Inferior parietal cortex (tissue), 1 donor: ENCODE measurements around the gene MYOZ3.
A peak's percentile ranks its signal among the peaks of the same experiment; 100 is the strongest.

ENCODE experiments used
- DNase-seq: peaks from one replicate; pipeline ENCODE4 v3.0.0-alpha.2; 2016; ENCODE audit errors: extremely low spot score

MYOZ3 gene

GRCh38 chr5:150642991-150643710 lies 17.9 kb upstream of the MYOZ3 start:
- no peak for DNase-seq

DNA sequence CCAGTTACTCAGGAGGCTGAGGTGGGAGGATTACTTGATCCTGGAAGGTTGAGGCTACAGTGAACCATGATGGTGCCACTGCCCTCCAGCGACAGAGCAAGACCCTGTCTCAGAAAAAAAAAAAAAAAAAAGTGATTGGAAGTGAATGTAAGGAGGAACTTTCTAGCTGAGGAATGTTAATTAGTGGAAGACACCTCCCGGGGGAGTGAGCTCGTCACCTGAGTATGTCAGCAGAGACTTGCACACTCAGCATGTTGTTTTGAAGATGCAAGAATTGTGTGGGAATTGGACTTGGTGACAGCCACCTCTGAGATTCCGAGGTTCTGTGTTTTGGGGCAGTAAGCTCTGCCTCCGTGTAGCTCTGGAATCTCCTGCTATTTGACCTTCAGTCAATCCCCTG lies 17.0 kb upstream of the MYOZ3 start:
- DNase-seq: no peak

GRCh38 chr5:150644514-150644913 lies 16.5 kb upstream of the MYOZ3 start:
- DNase-seq: no peak

DNA sequence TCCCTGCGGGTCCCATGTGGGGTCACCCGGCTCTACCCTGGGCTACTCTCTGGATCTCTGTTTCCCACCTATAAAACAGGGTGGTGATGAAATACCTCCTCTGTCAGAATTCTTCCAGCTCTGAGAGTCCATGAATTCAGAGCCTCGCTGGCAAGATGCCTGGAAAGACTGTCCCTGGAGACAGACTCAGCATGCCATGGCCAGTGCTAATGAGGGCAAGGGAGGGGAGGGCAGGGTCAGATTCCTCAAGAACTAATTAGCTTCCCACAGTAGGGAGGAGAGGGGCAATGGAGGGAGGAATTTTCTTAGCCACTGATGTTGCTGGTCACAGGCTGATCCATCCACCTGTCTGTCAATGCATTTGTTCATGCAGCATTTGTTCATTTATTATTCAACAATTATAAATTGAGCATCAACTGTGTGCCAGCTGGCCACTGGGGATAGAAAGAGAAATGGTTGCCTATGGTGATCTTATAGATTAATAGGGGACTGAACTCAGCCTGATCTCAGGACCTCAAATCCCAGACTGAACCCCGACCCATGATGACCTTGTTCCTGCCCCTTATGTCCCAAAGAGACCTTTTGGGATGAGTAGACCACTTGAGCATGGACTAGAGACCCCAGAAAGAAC lies 15.9 kb upstream of the MYOZ3 start:
- DNase-seq: no peak

DNA sequence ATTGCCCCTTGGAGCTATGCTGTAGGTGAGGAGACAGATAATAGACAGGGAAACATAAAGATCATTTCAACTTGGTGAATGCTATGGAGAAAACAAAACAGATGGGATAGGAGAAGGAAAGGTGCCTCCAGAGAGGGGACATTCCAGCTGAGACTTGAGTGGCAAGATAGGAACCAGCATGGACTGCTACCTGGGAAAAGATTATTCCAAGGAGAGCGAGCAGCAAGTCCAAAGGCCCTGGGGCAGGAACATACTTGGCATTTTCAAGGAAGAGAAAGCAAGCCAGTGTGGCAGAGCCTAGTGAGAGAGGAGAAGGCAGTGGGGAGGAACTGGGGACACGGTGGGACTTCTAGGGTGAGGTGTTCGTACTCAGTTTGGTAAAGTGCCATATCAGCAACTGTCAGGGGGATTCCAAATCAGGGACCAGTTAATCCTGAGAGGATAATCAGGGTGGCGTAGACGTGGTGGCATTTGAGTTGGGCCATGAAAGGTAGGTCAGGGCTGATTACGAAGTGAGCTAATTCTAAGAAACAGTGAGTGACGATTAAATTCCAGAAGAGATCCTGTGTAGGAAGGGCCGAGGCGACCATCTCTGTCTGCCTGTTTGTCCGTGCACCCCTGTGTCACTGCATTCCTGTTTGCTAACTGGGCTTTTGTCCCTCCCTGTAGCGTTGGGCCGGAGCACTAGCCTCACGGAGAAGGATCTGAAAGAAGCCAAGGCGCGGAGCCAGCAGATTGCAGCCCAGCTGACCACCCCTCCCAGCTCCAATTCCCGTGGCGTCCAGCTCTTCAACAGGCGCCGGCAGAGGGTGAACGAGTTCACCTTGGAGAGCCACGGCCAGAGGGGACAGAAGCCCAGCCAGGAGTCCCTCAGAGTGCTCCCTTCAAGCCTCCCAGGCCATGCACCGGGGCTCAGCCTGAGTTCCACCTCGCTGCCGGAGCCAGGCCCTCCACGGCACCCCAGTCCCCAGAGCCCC lies 13.5 kb upstream of the MYOZ3 start:
- no peak for DNase-seq

DNA sequence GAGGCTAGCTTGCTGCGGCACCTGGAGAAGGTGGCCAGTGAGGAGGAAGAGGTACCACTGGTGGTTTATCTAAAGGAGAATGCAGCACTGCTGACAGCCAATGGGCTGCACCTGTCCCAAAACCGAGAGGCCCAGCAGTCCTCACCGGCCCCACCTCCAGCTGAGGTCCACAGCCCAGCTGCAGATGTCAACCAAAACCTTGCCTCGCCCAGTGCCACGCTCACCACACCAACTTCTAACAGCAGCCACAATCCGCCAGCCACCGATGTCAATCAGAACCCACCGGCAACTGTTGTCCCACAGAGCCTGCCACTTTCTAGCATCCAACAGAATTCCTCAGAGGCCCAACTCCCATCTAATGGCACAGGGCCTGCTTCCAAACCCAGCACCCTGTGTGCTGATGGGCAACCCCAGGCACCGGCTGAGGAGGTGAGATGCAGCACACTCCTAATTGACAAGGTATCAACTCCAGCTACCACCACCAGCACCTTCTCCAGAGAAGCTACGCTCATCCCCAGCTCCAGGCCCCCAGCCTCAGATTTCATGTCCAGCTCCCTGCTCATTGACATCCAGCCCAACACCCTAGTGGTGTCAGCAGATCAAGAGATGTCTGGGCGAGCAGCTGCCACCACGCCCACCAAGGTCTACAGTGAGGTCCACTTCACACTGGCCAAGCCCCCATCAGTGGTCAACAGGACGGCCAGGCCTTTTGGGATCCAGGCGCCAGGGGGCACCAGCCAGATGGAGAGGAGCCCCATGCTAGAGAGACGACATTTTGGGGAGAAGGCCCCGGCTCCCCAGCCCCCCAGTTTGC lies 12.6 kb upstream of the MYOZ3 start:
- DNase-seq: no peak

DNA sequence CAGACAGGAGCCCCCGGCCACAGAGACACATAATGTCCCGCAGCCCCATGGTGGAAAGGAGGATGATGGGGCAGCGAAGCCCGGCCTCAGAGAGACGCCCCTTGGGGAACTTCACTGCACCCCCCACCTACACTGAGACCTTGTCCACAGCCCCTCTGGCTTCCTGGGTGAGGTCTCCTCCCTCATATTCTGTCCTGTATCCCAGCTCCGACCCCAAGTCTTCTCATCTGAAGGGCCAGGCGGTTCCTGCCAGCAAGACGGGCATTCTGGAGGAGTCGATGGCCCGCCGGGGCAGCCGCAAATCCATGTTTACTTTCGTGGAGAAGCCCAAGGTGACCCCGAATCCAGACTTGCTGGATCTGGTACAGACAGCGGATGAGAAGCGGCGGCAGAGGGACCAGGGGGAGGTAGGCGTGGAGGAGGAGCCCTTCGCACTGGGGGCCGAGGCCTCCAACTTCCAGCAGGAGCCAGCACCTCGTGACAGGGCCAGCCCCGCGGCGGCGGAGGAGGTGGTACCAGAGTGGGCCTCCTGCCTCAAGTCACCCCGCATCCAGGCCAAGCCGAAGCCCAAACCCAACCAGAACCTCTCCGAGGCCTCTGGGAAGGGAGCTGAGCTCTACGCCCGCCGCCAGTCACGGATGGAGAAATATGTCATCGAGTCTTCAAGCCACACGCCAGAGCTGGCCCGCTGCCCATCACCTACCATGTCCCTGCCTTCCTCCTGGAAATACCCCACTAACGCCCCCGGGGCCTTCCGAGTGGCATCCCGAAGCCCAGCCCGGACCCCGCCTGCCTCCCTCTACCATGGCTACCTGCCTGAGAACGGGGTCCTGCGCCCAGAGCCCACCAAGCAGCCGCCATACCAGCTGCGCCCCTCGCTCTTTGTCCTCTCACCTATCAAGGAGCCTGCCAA lies 11.7 kb upstream of the MYOZ3 start:
- no peak for DNase-seq

- DNase-seq: no peak
Observed at GRCh38 chr5:150650021-150651006, 10.7 kb upstream of the MYOZ3 start.

DNA sequence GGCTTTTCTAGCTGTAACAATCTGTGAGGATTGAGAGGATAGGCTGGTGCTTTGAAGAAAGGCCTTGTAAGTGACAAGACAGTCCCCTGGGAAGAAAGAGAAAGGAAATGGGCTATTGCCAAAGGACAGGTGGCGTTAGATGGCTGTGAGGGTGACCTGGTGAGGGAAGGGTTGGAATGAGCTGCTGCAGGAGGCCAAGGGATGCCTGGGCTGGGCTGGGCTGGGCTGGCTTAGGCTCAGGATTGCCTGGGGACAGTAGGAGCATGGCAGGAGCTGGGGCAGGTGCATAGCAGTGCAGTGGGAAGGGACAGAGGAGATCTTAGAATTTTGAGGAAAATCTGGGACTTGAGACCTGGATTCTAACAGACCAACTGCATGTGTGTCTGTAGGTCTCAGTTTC lies 9.7 kb upstream of the MYOZ3 start:
- DNase-seq: no peak

DNA sequence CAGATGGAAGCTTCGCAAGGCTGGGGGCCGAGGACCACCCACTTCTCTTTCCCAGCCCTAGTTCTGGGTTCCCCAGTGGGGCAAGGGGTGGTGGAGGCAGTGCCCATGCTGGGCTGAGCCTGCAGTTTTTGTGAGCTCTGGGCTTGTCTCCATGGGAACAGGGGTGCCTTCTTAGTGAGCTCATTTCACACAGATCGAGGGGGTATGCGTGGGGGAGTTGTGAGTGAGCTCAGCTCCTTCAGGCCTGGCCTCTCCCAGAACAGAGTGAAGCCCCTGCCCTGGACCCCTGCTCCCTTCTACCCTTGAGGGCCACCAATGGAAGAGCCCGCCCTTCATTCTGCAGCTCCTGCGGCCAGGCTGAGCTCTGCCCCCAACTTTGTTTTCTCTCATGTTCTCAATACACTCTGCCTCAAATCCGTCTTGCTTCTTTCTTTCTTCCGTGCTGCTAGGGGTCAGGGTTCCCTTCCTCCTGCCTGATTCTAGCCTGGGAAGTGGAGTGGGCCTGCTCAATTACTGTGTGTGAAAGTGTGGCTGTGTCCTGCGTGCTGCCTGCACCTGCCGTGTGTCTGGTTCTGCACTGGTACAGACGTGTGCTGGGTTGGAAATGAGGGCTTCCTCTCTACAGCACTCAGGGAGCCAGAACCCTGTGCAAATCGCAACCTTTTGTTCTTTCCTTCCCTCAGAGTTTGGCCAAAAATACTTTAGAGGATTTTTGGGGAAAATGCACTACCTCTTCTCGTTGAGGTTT lies 9.0 kb upstream of the MYOZ3 start:
- no peak for DNase-seq

DNA sequence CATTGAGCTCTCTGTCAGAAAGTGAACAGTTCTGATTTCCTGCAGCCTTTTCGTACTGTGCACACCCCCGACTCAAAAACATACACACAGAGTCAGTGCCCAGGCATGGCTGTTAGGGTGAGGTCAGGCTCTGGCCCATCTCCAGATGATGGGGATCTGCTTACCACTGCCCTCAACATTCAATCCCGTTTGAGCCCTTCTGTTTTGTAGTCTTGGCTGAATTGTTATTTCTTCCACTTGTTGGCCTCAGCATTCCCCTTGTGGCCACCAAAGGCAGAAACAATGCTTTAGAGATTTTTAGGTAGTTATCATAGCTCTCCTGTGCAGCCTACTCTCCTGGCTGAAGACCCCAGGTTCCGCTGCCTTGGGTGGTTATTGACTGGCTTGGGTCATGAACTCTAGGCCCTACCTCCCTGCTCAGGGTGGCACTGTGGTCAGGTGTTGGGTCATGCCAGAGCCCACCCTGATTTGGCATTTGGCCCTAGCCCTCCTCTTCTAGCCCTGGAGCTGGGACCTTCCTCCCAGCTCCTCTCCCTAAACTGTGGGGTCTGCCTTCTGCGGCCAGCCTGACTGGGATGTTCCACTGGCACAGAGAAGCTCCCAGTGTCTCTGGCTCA lies 7.8 kb upstream of the MYOZ3 start:
- DNase-seq: no peak

DNA sequence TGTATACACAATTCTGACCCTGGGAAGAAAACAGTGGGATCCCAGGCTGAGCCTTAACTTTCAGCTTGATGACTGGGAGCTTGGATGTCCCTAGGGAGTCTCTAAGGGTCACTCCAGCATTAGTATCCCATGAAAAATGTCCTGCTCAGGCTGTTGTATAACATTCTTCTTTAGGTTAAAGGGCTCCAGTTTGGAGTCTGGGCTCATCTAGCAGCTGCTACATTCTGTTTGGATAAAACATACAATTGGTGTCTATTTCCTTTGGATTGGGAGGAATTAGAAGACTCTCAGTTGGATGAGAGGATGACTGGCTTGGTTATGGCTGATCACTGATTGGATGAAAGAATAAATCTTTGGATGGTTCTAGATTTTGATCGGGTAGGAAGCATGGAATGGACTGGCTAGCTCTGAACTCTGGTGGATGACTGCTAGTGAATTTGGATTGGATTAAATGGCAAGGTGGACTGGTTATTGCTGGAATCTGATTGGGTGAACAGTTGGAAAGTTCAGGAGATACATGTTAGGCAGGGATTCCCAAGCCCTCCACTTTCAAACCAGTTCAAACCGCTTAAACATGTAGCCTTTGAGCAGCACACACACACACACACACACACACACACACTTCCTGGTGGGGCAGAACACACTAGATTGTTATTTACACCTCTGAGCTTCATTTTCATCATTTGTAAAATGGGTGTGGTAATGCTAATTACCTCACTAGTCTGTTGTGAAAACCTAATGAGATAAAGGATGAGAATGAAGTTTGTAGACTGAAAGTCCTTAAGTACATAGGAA lies 7.1 kb upstream of the MYOZ3 start:
- DNase-seq: no peak

GRCh38 chr5:150655221-150655620 lies 5.8 kb upstream of the MYOZ3 start:
- no peak for DNase-seq

GRCh38 chr5:150656191-150657132 lies 4.6 kb upstream of the MYOZ3 start:
- peak; percentile 67 for DNase-seq

- no peak for DNase-seq
Observed at GRCh38 chr5:150658121-150658520, 2.9 kb upstream of the MYOZ3 start.

GRCh38 chr5:150658699-150659265 lies 2.3 kb upstream of the MYOZ3 start:
- no peak for DNase-seq
